Kidney epithelial cell (primary cell): Measurements from ENCODE around the gene PCSK2. TPM values are rescaled to one million over a fixed set of nuclear protein-coding genes. Genes with fewer than 3 reads are reported as not detected.

Experiments used
- DNase-seq: peaks from one replicate; pipeline ENCODE4 v3.0.0-alpha.2; 2010; ENCODE audit warnings: low read depth
- H3K27me3 ChIP-seq: 2 replicates; pipeline ENCODE4 v1.6.0; 2011; ENCODE audit warnings: low read length; ENCODE audit not compliant: control insufficient read depth, insufficient read depth
- H3K36me3 ChIP-seq: 2 replicates; pipeline ENCODE4 v1.5.1; 2011; ENCODE audit warnings: low read length; ENCODE audit not compliant: control insufficient read depth, insufficient read depth
- H3K4me3 ChIP-seq: 2 replicates; pipeline ENCODE4 v1.5.1; 2011; ENCODE audit warnings: low read depth, mild to moderate bottlenecking, control low read depth, low read length
- total RNA-seq: library from RNA; depleted of rRNA; stranded (reverse); fragments of >200 nt; gene quantifications from 2 replicates; pipeline ENCODE4 v1.2.3, GENCODE V29; 2015
- TF ChIP-seq, protein P1 (sequence below): IDR thresholded peaks from 2 replicates; pipeline ENCODE4 v1.5.1; 2011; ENCODE audit warnings: mild to moderate bottlenecking, moderate library complexity, low read length, control low read depth, inconsistent platforms; ENCODE audit not compliant: insufficient read depth, poor library complexity, severe bottlenecking

The PCSK2 gene
- total RNA-seq, 1 donor from 2014 or later, result 0.04 TPM

DNA sequence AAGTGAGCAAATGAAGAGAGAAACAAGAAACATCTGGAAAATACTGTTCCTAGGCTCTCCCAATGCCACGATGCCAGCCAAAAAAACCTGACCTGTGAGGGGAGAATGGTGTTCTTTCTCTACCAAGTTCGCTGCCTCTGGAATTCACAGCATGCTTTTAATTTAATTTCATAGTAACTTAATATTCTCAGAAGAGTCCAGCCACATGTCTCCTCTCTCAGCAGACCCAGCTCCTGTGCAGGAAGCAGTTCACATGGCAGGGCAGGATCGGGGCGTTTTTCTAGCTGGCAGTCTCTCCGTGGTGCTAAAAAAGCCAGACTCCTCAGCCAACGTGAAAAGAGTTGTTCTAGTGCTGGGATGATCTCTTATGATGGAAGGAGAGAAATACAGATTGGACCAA, 246.8 kb downstream of the PCSK2 start:
- TF ChIP-seq, protein P1, sequence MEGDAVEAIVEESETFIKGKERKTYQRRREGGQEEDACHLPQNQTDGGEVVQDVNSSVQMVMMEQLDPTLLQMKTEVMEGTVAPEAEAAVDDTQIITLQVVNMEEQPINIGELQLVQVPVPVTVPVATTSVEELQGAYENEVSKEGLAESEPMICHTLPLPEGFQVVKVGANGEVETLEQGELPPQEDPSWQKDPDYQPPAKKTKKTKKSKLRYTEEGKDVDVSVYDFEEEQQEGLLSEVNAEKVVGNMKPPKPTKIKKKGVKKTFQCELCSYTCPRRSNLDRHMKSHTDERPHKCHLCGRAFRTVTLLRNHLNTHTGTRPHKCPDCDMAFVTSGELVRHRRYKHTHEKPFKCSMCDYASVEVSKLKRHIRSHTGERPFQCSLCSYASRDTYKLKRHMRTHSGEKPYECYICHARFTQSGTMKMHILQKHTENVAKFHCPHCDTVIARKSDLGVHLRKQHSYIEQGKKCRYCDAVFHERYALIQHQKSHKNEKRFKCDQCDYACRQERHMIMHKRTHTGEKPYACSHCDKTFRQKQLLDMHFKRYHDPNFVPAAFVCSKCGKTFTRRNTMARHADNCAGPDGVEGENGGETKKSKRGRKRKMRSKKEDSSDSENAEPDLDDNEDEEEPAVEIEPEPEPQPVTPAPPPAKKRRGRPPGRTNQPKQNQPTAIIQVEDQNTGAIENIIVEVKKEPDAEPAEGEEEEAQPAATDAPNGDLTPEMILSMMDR, result no peak
- Histone ChIP-seq H3K36me3 (no peaks in the 10 kb centered on the region), H3K4me3 (no peak overlapping the region), H3K27me3 (no peaks in the 10 kb centered on the region)
- DNase-seq, result no peak

DNA sequence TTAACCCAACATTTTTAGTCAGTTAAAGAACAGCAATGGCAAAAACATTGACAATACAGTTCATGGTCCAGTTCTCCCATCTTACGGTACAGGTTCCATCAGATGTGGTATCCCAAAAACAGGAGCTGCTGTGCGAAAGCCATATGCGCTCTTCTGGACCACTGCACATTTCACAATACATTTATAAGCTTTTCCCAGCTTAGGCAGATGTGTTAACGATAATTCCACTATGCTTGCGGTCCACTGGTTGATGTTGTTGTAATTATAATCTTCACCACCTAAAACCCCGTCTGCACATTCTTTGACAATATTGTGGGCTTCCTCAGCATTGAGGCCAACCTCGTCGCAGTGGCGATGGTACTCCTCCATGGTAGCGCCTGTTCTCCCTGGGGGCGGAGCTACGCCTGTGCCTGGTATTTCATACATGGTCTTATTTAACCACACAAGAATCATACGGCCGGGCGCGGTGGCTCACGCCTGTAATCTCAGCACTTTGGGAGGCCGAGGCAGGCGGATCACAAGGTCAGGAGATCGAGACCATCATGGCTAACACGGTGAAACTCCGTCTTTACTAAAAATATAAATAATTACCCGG, 252.3 kb downstream of the PCSK2 start:
- H3K27me3 ChIP-seq, result peaks cover 5% of the 10 kb centered on the region
- H3K36me3 ChIP-seq, result no peaks in the 10 kb centered on the region
- TF ChIP-seq, protein P1, result no peak
- no peak for DNase-seq
- H3K4me3 ChIP-seq, result no peak overlapping the region

DNA sequence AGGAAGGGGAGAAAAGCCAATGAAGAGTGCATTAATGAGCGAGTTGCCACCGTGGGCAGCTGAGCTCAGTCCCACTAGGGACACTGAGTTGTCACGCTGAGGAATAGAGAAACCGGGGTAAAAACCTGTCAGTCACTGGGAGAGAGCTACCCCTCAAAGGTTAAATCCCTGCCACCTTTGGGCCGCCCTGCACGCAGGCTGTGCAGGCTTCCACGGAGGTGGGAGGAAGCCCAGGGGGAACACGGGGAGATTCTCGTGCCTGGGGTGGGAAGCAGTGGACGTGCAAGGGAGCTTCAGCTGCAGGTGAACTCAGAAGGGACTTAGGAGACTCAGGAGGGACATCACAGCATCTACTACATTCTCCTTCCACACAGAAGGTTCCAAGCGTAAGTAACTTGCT, 253.9 kb downstream of the PCSK2 start:
- no peaks in the 10 kb centered on the region for H3K36me3 ChIP-seq
- DNase-seq, result no peak
- no peak overlapping the region for H3K4me3 ChIP-seq
- TF ChIP-seq, protein P1, result no peak
- peaks cover 5% of the 10 kb centered on the region for H3K27me3 ChIP-seq

DNA sequence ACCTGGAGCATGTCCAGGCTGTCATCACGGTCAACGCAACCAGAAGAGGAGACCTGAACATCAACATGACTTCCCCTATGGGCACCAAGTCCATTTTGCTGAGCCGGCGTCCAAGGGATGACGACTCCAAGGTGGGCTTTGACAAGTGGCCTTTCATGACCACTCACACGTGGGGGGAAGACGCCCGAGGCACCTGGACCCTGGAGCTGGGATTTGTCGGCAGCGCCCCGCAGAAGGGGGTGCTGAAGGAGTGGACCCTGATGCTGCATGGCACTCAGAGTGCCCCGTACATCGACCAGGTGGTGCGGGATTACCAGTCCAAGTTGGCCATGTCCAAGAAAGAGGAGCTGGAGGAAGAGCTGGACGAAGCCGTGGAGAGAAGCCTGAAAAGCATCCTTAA, 254.8 kb downstream of the PCSK2 start:
- TF ChIP-seq, protein P1, result no peak
- no peak overlapping the region for H3K4me3 ChIP-seq
- DNase-seq, result no peak

DNA sequence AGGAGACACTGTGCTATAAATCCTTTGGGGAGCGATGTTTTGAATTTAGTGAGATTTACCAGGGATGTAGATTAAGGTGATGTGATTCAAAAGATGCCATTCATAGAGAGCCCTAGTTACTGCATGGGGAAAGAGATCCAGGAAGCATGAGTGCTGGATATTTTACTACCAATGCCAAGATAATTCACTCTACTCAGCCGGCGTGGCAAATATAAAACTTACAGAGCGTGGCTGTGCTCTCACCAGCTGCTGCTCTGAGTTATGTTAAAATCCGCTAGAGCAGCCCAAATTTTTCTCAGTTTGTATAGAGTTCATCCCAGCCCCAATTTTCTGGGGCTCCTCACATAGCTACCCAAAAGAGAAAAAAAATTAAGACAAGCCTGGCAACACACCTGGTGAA, 255.7 kb downstream of the PCSK2 start:
- Histone ChIP-seq H3K4me3 (no peak overlapping the region), H3K36me3 (no peaks in the 10 kb centered on the region), H3K27me3 (peaks cover 5% of the 10 kb centered on the region)
- TF ChIP-seq, protein P1, result no peak
- no peak for DNase-seq

More for the DNA sequence above, 254.8 kb downstream of the PCSK2 start:
- H3K27me3 ChIP-seq, result peaks cover 5% of the 10 kb centered on the region
- no peaks in the 10 kb centered on the region for H3K36me3 ChIP-seq

DNA sequence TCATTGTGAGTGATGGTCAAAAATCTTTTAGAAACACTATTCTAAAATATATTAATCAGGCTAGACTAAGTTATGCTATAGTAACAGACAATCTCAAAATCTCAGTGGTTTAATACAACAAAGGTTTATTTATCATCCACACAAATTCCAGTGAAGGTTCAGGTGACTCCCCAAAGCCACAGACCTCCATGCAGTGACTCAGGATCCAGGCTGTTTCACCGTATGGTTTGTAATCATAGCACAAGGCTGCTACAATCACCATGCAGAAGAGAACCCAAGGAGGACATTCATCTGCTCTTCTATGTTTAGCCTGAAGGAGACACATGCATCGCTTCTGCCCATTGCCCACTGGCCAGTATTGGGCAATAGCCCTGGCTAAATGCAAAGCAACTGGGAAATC, 258.2 kb downstream of the PCSK2 start:
- H3K4me3 ChIP-seq, result no peak overlapping the region
- H3K36me3 ChIP-seq, result no peaks in the 10 kb centered on the region
- H3K27me3 ChIP-seq, result peaks cover 5% of the 10 kb centered on the region
- no peak for DNase-seq
- TF ChIP-seq, protein P1, result no peak
